Left ventricle myocardium inferior (tissue), 1 donor: ENCODE measurements around the gene PRSS16. TPM values are rescaled to one million over a fixed set of nuclear protein-coding genes. Genes with fewer than 3 reads are reported as not detected.
A peak's percentile ranks its signal among the peaks of the same experiment; 100 is the strongest.

Source experiments
- DNase-seq: peaks from one replicate; pipeline ENCODE4 v3.0.0-alpha.2; 2020
- H3K27ac ChIP-seq: fragments of 200-600 bp; replicated peaks from 2 replicates; pipeline ENCODE4 v1.8.0; 2021
- H3K27me3 ChIP-seq: fragments of 200-600 bp; 2 replicates; pipeline ENCODE4 v1.8.0; 2021; ENCODE audit warnings: low read depth
- H3K36me3 ChIP-seq: fragments of 200-600 bp; 2 replicates; pipeline ENCODE4 v1.8.0; 2021
- H3K4me1 ChIP-seq: fragments of 200-600 bp; 2 replicates; pipeline ENCODE4 v1.8.0; 2021
- H3K4me3 ChIP-seq: fragments of 200-600 bp; 2 replicates; pipeline ENCODE4 v1.8.0; 2021; ENCODE audit warnings: mild to moderate bottlenecking, moderate library complexity
- H3K9me3 ChIP-seq: fragments of 200-600 bp; replicated peaks from 2 replicates; pipeline ENCODE4 v1.8.0; 2021
- intact Hi-C: fragments of 100-400 bp; cut with micrococcal nuclease; formaldehyde crosslinking; loops from one replicate; pipeline ENCODE4 v1.11.0; 2022
- total RNA-seq: library from RNA; stranded (reverse); fragmentation: NEBNext Ultra II Directional; extraction: Animal tissue kit (Norgen Biotek cat#: 25700); gene quantifications from one replicate; pipeline ENCODE4 v1.2.1, GENCODE V29; 2021
- TF ChIP-seq, protein P1 (sequence below): fragments of 200-600 bp; IDR thresholded peaks from 2 replicates; pipeline ENCODE4 v1.8.0; 2021; ENCODE audit warnings: antibody characterized with exemption, mild to moderate bottlenecking, borderline replicate concordance
- donor health status: DM: no; HTN: yes; CAD: no; lungs with severe emphysema.

The PRSS16 gene
- total RNA-seq, 1 donor from 2014 or later: 0.49 TPM

DNA sequence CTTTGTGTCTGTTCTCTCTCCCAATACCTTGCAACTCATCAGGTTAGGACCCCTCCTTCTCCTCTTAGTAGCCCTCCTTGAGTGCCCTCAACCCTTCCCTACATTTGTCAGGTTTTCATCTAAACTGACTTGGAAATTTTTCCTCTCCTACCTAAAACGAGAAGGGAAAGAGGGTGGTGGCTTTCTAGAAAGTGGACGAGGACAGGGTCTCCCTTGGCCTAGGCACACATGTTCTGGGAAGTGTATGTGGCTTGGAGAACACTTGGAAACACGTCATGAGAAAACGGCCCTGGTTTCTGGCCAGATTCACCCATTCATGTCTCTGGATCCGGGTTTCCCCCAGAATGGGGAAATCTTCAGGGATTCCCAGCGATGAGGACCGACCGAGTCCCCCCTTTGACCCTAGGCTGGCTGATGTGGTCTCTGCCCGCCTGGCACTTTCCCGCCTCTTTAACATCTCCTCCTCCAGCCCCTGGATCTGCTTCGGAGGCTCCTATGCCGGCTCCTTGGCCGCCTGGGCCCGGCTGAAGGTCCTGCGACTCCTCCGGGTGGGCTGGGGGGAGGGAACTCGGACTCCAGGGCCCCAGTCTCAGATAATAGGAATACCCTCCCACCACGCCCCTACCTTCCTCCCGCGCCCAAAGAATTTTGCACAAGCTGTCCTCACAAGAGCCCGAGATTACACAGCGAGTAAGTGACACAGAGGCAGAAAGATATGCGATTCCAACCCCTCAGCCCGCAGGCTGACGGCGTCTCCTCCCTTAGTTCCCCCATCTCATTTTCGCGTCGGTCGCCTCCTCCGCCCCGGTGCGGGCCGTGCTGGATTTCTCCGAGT lies 3.0 kb downstream of the PRSS16 start:
- intact Hi-C loops: no loop called here
- DNase-seq: no peak
- H3K27me3 ChIP-seq: peaks cover 100% of the 10 kb centered on the region

DNA sequence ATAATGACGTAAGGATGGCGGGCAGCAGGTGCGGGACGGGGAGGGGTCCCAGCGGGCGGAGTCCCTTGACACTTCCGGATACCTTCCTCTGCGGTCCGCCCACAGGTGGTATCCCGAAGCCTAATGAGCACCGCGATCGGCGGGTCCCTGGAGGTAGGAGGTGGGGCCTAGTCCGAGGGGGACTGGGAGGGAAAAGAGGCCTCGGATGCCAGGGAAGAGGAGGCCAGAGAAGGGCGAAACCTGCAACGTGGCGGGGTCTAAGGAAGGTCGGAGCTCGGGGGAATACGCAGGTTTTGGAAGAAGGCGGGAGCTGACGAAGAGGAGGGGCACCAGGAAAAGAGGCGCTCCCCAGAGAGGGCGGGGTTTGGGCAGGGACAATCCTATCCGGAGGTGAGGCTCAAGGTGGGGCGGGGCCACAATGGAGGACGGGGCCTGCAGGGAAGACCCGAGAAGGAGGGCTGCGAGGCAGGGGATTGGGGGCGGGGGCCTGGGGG lies 3.7 kb downstream of the PRSS16 start:
- Histone ChIP-seq H3K9me3 (no peaks in the 10 kb centered on the region), H3K27me3 (peaks cover 100% of the 10 kb centered on the region), H3K4me3 (peak overlapping the region; percentile 59), H3K4me1 (peaks cover 14% of the 10 kb centered on the region), H3K36me3 (no peaks in the 10 kb centered on the region), H3K27ac (no peak overlapping the region)
- TF ChIP-seq, protein P1, sequence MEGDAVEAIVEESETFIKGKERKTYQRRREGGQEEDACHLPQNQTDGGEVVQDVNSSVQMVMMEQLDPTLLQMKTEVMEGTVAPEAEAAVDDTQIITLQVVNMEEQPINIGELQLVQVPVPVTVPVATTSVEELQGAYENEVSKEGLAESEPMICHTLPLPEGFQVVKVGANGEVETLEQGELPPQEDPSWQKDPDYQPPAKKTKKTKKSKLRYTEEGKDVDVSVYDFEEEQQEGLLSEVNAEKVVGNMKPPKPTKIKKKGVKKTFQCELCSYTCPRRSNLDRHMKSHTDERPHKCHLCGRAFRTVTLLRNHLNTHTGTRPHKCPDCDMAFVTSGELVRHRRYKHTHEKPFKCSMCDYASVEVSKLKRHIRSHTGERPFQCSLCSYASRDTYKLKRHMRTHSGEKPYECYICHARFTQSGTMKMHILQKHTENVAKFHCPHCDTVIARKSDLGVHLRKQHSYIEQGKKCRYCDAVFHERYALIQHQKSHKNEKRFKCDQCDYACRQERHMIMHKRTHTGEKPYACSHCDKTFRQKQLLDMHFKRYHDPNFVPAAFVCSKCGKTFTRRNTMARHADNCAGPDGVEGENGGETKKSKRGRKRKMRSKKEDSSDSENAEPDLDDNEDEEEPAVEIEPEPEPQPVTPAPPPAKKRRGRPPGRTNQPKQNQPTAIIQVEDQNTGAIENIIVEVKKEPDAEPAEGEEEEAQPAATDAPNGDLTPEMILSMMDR: no peak
- intact Hi-C loops: no loop called here
- no peak for DNase-seq

More for the DNA sequence above, 3.0 kb downstream of the PRSS16 start:
- Histone ChIP-seq H3K9me3 (no peaks in the 10 kb centered on the region), H3K4me1 (peaks cover 14% of the 10 kb centered on the region), H3K27ac (no peak overlapping the region), H3K4me3 (peak overlapping the region; percentile 59), H3K36me3 (no peaks in the 10 kb centered on the region)
- TF ChIP-seq, protein P1: no peak

DNA sequence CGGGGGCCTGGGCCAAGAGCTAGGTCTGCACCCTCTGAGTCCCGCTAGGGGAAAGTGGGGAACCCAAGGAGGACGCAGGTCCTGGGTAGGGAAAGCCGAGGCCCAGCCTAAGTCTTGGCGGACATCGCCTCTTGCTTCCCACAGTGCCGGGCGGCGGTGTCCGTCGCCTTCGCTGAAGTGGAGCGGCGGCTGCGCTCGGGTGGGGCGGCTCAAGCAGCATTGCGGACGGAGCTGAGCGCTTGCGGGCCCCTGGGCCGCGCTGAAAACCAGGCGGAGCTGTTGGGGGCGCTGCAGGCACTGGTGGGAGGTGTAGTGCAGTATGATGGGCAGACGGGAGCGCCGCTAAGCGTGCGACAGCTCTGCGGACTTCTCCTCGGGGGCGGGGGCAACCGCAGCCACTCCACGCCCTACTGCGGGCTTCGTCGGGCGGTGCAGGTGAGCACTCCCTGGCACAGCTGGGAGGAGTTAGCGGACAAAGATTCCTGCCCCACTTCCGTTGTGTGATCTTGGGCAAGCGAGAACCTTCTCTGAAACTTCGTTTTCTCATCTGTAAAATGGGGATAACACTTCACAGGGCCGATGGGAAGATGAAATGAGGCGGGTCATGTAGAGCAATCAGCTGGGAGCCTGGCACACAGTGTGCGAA lies 4.2 kb downstream of the PRSS16 start:
- Histone ChIP-seq H3K9me3 (no peaks in the 10 kb centered on the region), H3K4me3 (peak overlapping the region; percentile 59), H3K36me3 (no peaks in the 10 kb centered on the region), H3K4me1 (peaks cover 14% of the 10 kb centered on the region), H3K27ac (no peak overlapping the region), H3K27me3 (peaks cover 100% of the 10 kb centered on the region)
- no peak for DNase-seq
- intact Hi-C loops: no loop called here
- TF ChIP-seq, protein P1: no peak

DNA sequence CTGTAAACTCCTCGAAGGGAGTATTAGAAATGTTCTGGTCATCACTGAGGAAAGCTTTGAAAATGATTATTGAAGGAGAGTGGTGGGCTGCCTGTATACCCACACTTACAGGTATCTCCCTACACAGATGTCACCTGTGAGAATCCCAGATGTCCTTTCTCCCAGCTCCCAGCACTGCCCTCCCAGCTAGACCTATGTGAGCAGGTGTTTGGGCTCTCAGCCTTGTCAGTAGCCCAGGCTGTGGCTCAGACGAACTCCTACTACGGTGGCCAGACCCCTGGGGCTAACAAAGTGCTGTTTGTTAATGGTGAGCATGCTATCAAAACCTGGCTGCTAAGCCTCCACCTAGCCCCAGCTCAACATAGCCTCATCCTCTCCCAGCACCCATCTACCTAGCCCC lies 7.1 kb downstream of the PRSS16 start:
- Histone ChIP-seq H3K9me3 (no peaks in the 10 kb centered on the region), H3K4me3 (no peak overlapping the region), H3K4me1 (peaks cover 14% of the 10 kb centered on the region), H3K36me3 (no peaks in the 10 kb centered on the region), H3K27ac (no peak overlapping the region), H3K27me3 (peaks cover 100% of the 10 kb centered on the region)
- intact Hi-C loops: no loop called here
- TF ChIP-seq, protein P1: no peak
- no peak for DNase-seq

DNA sequence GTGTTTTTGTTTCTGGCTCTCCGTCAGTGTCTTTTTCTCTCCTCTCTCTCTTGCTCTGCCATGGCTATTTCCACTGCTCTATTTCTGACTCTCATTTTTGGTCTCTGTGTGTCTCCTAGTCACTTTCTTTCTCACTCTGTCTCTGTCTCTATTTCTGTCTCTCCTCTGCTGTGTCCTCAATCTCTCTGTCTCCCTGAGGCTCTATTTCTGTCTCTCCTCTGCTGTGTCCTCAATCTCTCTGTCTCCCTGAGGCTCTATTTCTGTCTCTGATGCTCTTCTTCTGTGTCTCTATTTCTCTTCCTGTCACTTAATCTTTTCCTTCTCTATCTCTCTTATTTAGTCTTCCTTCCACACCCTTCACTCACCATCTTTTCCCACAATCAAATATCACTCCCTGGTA lies 8.4 kb downstream of the PRSS16 start:
- Histone ChIP-seq H3K4me3 (no peak overlapping the region), H3K9me3 (no peaks in the 10 kb centered on the region), H3K27ac (no peak overlapping the region), H3K4me1 (peaks cover 11% of the 10 kb centered on the region), H3K36me3 (no peaks in the 10 kb centered on the region), H3K27me3 (peaks cover 100% of the 10 kb centered on the region)
- intact Hi-C loops: no loop called here
- TF ChIP-seq, protein P1: no peak
- DNase-seq: no peak
